Left colon (tissue), 2 donors: ENCODE measurements around the gene TNFAIP2. TPM values are rescaled to one million over a fixed set of nuclear protein-coding genes. Genes with fewer than 3 reads are reported as not detected.
A peak's percentile ranks its signal among the peaks of the same experiment; 100 is the strongest.
"Not testable (repeated sequence)": the region's sequence is repeated elsewhere in the genome, so short reads cannot be mapped to it uniquely, and the experiment has no call there.

Source experiments
- ATAC-seq: fragments of 200-7000 bp; cut with Tn5 transposase; one replicate; pipeline ENCODE4 v1.9.1; 2020; ENCODE audit warnings: mild to moderate bottlenecking, moderate library complexity
- DNase-seq, 2 donors: peaks; one replicate each; pipeline ENCODE4 v3.0.0-alpha.2; 2020
- intact Hi-C, 2 donors: fragments of 100-400 bp; cut with DNase I in 1 of 2; cut with micrococcal nuclease in 1 of 2; formaldehyde crosslinking; loops; one replicate each; pipeline versions ENCODE4 v1.11.2 to v1.14.0; 2022; cut with DNase I, micrococcal nuclease
- total RNA-seq, 2 donors: library from RNA; stranded (reverse); fragmentation: NEBNext Ultra II Directional; extraction: Animal tissue kit (Norgen Biotek cat#: 25700); gene quantifications; one replicate each; pipeline ENCODE4 v1.2.1, GENCODE V29; 2021
- donor health status: DM: no; HTN: no; CAD: no.
- donor health status: DM: yes; HTN: yes; CAD: no.

Gene TNFAIP2
- total RNA-seq, 2 donors from 2014 or later = 14.9 to 40.8 TPM

DNA sequence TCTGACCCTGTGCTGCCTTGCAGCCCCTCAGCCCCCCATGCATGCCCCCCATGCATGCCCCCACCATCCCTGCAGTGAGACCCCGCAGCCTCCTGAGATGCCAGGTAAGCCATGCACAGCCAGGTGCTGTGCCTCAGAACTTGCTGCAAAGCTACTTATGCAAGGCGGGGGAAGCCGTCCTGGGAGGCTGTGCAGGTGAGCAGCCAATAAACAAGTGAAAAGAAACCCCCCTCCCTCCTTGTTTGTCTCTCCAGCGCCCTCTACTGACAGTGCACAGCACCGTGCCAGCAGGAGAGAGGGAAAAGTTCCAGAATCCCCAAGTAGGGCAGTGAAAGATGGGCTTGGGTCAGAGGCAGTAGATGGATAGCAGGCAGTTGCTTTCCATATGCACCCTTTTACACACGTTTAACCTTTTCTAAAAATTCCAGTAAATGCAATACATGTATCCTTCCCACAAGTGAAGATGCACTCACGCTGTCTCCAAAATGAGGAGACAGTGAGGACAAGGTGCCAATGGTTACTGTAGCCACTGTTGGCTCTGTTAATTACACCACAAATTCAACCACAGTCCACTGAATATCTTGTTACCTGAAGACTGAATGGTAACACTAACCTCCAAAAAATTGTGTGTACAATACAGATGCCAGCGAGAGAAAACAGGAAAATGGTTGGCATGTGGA is 18.0 kb downstream of the TNFAIP2 start:
- intact Hi-C loops = no loop called here
- ATAC-seq = peak; percentile 47
- peak in 1 of 2 donors; percentile 60 for DNase-seq

DNA sequence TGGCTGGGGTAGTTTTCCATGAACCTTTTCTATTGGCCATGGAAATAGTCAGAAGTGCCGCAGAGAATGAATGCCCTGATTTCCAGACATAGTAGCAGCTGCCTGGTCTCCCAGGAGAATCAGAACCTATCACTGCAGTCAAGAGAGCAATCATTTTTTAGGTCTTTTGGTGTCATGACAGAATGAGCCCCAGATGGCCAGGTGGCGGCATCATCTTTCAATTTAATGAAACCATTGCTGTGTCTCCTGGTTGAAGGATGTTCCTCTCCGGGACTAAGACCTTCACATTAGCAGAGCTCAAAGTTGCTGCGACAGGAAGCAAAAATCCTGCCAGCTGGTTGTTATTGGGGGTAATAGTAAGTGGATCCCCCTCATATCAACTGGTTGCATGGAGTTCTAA is 18.8 kb downstream of the TNFAIP2 start:
- ATAC-seq (no peak), DNase-seq (no peak)
- intact Hi-C loops = no loop called here

DNA sequence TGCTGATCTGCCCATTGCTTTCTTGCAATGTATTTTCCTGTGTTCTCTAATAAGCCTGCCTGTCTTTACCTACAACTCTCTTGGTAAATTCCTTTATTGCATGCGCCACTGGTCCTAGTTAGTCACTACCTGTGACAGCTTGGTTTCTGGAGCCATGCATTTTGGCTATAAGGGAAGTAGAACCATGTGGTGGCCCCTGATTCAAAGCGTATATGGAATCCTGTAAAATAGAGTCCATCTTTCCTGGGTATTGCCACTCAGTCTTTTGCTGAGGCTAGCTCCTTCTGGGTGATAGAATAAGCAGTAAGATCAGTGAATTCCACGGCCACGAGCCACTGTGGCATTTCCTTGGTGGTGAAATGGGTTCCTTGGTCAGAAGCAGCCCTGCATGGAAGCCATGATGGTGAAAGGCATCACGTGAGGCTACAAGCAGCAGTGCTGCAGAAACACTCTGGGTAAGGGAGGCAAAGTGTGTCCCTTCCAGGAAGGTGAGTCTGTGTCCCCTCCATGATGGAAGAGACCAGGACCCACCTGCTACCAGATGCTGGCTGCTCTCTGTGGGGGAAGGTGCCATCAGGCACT is 19.6 kb downstream of the TNFAIP2 start:
- DNase-seq (no peak), ATAC-seq (no peak)
- intact Hi-C loops = no loop called here

DNA sequence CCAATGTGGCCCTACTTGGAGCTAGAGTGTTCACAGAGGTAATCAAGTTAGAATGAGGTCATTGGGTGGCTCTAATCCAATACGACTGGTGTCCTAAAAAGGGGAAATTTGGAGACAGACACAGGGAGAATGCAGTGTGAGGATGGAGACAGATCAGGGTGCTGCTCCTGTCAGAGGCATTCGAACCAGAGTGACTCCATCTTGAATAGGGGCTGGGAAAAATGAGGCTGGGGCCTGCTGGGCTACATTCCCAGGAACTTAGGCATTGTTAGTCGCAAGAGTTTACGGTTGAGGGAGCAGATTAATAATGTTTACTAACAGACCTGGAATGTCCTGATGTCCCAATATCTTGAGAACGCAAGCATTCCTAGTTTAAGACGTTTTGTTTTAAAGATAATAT is 20.2 kb downstream of the TNFAIP2 start:
- ATAC-seq = no peak
- no peak for DNase-seq
- intact Hi-C loops = no loop called here

DNA sequence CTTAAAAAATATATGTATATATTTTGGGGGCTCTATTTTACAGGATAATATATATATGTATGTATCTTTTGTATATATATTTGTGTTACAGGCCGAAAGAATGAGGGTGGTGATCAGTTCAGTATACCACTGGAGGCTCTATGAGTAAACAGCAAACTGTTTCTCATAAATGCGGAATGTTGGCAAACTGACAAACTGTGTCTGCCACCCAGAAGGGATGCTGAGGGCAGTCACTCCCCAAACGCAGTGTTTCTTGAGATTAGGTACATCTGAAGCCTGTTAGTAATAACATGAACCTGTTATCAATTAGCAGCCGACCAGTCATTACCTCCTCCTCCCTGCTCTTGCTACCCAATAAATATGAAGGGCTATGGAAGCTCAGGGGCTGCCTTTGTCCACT is 20.8 kb downstream of the TNFAIP2 start:
- intact Hi-C loops = no loop called here
- ATAC-seq = no peak

DNA sequence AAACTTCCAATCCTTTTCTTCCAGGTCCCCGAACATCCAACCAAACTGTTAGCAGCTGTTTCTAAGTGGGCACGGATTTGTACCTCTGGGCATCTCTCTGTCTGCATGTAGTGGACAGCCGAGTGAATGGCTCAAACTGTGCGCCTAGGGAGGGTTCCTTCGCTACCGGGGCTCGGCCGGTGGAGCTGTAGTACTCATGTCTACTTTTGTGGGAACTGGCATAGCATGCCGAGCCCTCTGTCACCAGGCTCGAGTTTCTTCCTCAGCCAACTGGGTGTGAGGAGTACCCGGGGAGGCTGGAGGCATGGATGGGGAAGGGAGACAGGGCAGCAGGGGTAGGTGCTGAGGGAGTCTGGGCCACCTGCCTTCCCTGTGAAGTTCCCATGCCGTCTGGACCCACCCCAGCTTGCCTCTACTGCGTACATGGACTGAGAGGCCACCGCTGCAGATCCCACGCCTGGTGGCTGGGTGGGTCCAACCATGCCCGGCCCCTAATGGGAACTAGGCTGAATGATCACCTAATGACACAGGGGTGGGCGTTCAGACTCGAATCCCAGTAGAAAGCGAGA is 23.0 kb downstream of the TNFAIP2 start:
- ATAC-seq (no peak), DNase-seq (no peak)
- intact Hi-C loops = no loop called here

More for the DNA sequence above, 20.8 kb downstream of the TNFAIP2 start:
- DNase-seq = no peak

DNA sequence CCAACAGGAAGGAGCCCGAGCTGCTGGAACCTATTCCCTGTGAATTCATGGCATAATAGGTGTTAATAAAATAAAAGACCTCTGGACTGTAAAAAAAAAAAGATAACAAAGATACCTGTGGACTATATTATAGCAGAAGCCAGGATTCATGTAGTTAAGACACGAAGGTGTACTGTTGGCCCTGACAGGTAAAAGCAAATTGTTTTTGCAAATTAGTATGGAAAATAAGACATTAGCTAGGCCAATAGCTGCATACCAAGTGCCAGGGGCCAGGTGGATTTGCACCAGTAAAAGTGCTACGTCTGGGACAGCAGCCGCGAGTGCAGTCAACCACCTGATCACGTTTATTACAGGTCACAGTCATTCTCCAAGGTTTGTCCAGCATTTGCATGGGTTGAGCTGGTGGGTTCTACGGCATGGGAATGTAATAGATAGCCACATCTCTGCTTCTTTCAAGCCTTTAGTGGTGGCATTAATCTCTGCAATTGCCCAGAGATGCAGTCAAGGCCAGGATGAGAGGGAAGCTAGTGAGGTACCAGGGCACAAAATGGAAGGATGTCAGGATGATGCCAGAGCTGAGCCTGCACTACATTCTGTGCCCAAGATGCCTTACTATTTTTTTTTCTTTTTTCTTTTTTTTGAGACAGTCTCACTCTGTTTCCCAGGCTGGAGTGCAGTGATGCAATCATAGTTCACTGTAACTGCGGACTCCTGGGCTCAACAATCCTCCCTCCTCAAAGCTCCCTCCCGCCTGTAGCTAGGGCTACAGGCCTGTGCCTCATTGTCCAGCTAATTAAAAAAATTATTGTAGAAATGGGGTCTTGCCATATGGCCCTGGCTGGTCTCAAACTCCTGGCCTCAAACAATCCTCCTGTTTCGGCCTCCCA is 26.3 kb downstream of the TNFAIP2 start:
- DNase-seq (no peak), ATAC-seq (no peak)
- intact Hi-C loops = no loop called here

DNA sequence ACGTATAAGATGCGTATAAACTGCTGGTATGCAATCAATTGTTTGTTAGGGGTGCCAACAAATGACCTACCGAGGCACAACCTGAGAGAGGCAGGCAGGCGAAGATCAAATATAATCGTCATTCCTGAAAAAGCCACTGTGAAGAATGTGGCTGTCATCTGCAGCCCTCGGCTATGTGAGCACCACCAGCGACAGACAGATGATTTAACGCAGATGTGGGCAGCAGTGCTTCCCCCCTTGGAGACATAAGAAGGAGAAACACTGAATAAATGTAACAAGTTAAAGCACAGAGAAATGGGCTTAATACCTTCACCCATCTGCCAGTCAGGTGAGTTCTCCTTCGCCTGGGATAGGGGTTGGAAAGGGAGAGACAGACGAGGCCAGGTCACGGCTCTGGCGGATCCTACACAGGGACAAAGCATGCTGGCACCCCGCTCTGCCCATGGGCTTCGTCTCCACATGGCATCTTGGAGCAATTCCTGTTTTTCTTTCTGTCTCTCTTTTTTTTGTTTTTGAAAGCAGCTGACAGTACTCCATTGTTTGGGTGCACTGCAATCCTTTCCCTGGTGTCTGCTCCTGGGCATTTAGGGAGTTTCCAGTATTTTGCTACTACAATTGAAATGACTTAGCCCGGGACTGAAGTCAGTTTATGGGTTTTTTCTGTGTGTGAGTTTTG is 28.1 kb downstream of the TNFAIP2 start:
- intact Hi-C loops = no loop called here
- ATAC-seq (no peak), DNase-seq (no peak)

DNA sequence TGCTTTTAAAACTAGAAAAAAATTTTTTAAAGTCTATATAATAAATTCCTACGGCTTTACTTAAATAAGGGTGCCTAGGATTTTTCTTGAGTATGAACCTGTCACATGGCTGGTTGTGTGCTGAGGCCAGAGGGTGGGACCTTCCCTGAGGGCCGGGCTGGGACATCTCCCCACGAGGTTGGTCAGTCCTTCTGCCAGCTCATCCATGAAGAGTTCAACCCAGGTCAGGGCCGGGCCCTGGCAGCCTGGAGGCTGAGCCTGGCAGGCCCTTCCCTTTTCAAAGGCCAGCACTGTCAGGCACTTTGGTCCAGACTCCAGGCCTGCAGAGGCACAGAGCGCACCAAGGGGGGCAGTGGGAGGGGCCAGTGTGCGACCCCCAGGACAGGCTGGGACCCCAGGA is 31.7 kb downstream of the TNFAIP2 start:
- intact Hi-C loops = no loop called here
- peak; percentile 92 for ATAC-seq
- peak; percentile 39 to 63 for DNase-seq

DNA sequence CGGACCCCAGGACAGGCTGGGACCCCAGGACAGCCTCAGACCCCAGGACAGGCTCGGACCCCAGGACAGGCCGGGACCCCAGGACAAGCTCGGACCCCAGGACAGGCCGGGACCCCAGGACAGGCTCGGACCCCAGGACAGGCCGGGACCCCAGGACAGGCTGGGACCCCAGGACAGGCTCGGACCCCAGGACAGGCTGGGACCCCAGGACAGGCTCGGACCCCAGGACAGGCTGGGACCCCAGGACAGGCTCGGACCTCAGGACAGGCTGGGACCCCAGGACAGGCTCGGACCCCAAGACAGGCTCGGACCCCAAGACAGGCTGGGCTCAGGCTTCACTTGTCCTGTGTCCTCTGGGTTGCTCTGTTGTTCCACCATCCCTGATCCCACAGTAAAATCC is 32.2 kb downstream of the TNFAIP2 start:
- intact Hi-C loops, DNase-seq, ATAC-seq: not testable (repeated sequence)

DNA sequence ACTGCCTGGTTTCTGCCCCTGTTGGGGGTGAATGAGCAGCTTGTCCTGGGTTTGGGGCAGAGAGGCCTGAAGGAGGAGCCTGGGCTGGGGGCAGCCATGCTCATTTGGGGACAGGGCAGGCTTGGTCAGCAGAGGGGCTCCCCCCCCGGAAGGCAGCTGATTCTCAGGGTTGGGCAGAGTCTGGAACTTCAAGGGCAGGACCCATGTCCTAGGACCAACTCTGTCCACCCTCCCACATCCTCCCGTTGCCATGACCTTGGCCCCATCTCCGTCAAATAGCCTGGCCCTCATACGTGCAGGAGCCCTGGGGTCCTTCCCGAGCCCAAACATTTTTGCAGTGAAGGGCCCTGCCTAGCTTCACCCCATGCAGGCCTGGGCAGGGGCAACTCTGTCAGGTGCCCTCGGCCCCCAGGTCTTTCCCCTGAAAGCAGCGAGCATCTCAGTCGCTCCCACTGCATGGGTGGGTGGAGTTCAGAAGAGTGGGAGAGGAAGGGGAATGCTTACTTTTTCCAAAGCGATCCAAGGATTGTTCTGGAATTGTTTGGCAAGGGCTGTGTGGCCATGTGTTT is 32.6 kb downstream of the TNFAIP2 start:
- intact Hi-C loops = no loop called here

DNA sequence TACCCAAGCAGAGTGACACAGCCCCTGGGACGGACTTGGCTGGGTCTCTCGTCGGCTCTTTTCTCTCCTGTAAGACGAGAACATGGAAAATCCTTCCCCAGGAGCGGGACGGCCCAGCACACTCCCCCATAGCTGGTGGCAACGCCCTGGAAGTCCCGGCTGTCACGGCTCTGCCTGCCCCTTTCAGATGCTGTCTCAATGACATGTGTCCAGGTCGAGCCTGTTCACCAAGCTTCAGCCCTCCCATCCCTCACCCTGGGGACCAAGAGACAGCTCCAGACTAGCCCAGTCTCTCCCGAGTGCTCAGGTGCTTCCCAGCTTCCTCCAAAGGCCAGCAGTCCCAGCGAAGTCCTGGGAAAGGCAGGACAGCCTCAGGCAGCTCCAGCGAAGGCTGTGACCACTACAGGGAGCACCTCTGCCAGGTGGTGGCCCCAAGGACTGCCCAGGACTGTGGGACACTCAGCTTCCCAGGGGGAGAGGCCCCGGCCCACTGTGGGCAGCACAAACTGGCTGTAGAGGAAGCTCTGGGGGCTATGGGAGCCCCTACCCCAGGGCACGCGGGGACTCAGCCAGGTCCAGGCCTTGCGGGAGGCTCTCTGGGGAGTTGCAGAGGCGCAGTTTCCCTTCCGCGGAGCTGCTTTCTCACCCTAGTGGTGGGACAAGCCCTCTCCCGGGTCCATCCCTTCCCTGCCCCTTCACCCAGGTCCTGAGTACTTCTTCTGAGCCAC is 33.6 kb downstream of the TNFAIP2 start:
- intact Hi-C loops = no loop called here
- ATAC-seq (no peak), DNase-seq (no peak)

More for the DNA sequence above, 32.6 kb downstream of the TNFAIP2 start:
- ATAC-seq (no peak), DNase-seq (no peak)

DNA sequence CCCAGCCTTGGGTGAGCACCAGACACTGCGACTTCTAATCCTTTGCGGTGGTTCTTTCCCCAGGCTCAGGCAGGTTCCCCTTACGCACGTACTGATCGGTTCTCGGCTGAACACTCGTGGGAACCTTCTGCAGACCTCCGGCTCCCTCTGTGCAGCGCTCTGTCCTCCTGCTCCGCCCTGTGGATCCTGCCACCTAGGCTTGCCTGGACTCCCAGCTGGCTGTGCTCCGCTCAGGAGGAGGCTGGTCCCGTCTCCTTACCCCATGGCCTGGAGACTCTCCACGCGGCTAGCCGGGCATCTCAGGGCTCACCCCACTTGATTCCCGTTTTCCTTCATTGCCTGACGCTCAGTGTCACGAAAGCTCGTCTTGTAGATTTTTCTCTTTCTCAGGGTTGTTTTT is 34.7 kb downstream of the TNFAIP2 start:
- intact Hi-C loops = no loop called here
- ATAC-seq (no peak), DNase-seq (no peak)

DNA sequence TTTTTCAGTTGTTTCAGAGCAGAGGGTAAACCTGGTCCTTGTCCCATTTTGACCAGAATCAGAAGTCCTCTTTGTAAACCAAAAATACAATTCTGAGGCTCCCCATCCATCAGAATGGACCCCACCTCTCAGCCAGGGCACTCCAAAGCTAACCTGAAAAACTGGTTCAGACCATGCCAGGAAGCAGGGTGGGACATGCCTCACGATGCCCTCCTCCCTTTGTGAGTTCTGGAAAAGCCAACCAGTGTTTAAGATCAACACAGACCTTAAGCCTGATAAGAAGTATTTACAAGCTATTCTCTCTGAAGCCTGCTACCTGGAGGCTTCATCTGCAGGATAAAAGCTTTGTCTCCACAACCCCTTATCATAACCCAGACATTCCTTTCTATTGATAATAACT is 35.4 kb downstream of the TNFAIP2 start:
- intact Hi-C loops = no loop called here
- DNase-seq = no peak
- ATAC-seq = no peak

DNA sequence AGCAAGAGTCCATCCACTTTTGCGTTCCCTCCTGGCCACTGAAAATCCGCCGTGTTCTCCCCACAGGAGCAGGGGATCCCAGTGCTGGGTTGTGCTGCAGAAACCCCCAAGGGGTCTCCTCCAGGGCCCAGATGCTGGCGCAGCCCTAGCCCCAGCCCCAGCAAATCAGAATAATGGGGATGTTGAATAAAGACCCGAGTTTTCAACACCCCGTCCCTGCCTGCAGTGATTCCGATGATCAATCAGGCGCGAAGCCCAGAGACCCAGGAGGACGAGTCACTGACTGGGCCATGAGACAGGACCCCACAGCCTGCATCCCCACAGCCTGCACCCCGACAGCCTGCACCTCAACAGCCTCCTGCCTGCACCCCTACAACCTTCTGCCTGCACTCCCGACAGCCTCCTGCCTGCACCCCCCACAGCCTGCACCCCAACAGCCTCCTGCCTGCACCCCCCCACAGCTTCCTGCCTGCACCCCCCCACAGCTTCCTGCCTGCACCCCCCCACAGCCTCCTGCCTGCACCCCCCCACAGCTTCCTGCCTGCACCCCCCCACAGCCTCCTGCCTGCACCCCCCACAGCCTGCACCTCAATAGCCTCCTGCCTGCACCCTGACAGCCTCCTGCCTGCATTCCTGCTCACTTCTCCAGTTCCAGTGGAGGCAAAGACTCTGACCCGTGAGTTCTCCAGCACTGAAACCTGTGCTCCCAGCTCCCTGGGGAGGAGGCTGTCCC is 37.2 kb downstream of the TNFAIP2 start:
- DNase-seq = no peak
- ATAC-seq = no peak
- intact Hi-C loops = no loop called here

DNA sequence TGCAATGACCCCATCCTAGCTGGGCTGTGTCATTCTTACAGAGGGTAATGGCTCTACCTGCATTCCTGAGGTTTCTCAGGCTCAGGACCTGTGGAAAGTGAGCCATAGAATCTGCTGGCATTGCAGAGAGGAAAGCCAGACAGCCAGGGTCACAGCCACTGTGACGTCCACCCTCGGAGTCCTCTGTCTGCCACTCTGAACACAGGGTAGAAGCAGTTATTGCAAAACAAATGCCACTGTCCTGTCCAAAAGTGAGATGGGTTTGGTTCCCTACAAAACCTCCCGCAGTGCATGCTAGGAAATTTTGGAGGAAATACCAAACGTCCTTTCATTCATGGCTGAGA is 37.8 kb downstream of the TNFAIP2 start:
- no peak for DNase-seq
- no peak for ATAC-seq
- intact Hi-C loops = no loop called here

DNA sequence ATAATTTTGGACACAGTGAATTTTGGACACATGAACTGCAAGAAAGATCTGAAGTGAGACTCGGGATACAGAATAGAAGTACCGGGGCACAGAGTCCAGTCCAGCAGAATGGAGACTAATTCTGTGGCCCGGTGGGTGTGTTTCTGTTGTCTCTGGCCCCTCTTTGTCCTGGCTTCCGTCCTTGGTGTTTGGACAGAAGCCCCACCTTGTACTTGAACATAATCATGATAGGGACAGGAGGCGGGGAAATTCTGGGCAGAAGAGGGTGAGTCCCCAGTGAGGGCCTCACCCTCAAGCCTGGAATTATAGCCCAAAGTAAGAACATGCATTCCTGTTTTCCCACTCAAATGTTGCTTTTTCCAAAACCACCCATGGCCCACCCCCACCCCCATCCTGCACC is 39.9 kb downstream of the TNFAIP2 start:
- ATAC-seq (no peak), DNase-seq (no peak)
- intact Hi-C loops = no loop called here

DNA sequence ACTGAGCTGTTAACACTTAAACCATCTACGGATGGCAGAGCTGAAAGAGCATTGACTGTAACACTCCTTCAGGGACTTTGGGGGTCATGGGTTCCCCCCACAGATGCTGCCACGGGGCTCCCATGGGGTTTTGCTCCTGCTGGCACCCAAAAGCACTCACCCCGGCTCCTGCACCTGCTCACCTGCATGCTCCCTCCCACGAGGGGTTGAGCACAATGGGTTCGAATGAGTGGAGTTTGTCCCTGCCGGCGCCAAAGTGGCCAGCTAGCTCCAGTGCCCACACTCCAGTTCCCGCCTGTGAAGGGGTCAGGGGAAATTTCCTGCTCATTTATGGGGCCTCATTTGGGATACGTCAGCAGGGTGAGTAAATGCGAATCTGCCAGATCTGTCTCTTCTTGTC is 40.7 kb downstream of the TNFAIP2 start:
- ATAC-seq (no peak), DNase-seq (no peak)
- intact Hi-C loops = no loop called here
